Smooth muscle cell (in vitro differentiated cells): ENCODE measurements around the gene CLCN7. TPM values are rescaled to one million over a fixed set of nuclear protein-coding genes. Genes with fewer than 3 reads are reported as not detected.

Experiments
- DNase-seq: peaks from one replicate; lab custom pipeline; 2025; ENCODE audit not compliant: unreplicated experiment; lab: John Stamatoyannopoulos, UW
- H2AFZ ChIP-seq: fragments of 200-600 bp; sonication (generic); 2 replicates; pipeline ENCODE4 v1.6.0; 2016; ENCODE audit warnings: antibody characterized with exemption, low read depth, mild to moderate bottlenecking
- H3F3A ChIP-seq: fragments of 200-600 bp; sonication (generic); 2 replicates; pipeline ENCODE4 v1.6.0; 2017; ENCODE audit warnings: antibody characterized with exemption, low read depth
- H3K27ac ChIP-seq: fragments of 200-600 bp; sonication (generic); 2 replicates; pipeline ENCODE4 v1.5.1; 2016; ENCODE audit warnings: low read depth, mild to moderate bottlenecking
- H3K27me3 ChIP-seq: fragments of 200-600 bp; sonication (generic); 2 replicates; pipeline ENCODE4 v1.6.1; 2016; ENCODE audit warnings: low read depth, mild to moderate bottlenecking
- H3K36me3 ChIP-seq: fragments of 200-600 bp; sonication (generic); 2 replicates; pipeline ENCODE4 v1.5.1; 2016; ENCODE audit warnings: low read depth
- H3K4me1 ChIP-seq: fragments of 200-600 bp; sonication (generic); 2 replicates; pipeline ENCODE4 v1.5.1; 2016; ENCODE audit warnings: low read depth
- H3K4me2 ChIP-seq: fragments of 200-600 bp; sonication (generic); 2 replicates; pipeline ENCODE4 v1.6.0; 2016; ENCODE audit warnings: mild to moderate bottlenecking
- H3K4me3 ChIP-seq: fragments of 200-600 bp; sonication (generic); 2 replicates; pipeline ENCODE4 v1.5.1; 2016; ENCODE audit warnings: mild to moderate bottlenecking
- H3K79me2 ChIP-seq: fragments of 200-600 bp; sonication (generic); 2 replicates; pipeline ENCODE4 v1.6.0; 2016; ENCODE audit warnings: low read depth, mild to moderate bottlenecking
- H3K9ac ChIP-seq: fragments of 200-600 bp; sonication (generic); 2 replicates; pipeline ENCODE4 v1.6.0; 2016; ENCODE audit warnings: low read depth
- H3K9me3 ChIP-seq: fragments of 200-600 bp; sonication (generic); replicated peaks from 2 replicates; pipeline ENCODE4 v1.5.1; 2016; ENCODE audit warnings: low read depth
- H4K20me1 ChIP-seq: fragments of 200-600 bp; sonication (generic); 2 replicates; pipeline ENCODE4 v1.6.0; 2016; ENCODE audit warnings: low read depth
- CTCF ChIP-seq: fragments of 200-600 bp; sonication (generic); IDR thresholded peaks from 2 replicates; pipeline ENCODE4 v1.5.1; 2017; ENCODE audit warnings: borderline replicate concordance, mild to moderate bottlenecking, antibody characterized with exemption; ENCODE audit not compliant: insufficient read depth, poor library complexity, severe bottlenecking
- WGBS: methylation state at CpG from one replicate; pipeline ENCODE4 v1.1.7; 2016; ENCODE audit warnings: low lambda C conversion rate; 5-methylcytosine and 5-hydroxymethylcytosine counted together
- polyA plus RNA-seq: library from polyadenylated mRNA; unstranded; fragments of >200 nt; fragmentation: Nextera tagmentation; extraction: Ambion mirVana; gene quantifications from 2 replicates; pipeline ENCODE4 v1.2.1, GENCODE V29; 2016
- total RNA-seq: library from RNA; depleted of rRNA; stranded (reverse); fragments of >200 nt; gene quantifications from 2 replicates; pipeline ENCODE4 v1.2.3, GENCODE V29; 2014

CLCN7 gene
- total and polyA plus RNA-seq, 2 experiments from 2014 or later = 15.6 to 45.2 TPM

GRCh38 chr16:1474082-1474795 is 589 bp downstream of the CLCN7 start:
- Histone ChIP-seq H2AFZ (peak overlapping the region; percentile 98), H3K4me2 (peak overlapping the region; percentile 94), H3K79me2 (peaks cover 47% of the 10 kb centered on the region), H4K20me1 (no peaks in the 10 kb centered on the region), H3F3A (no peaks in the 10 kb centered on the region), H3K9ac (peak overlapping the region; percentile 95), H3K36me3 (no peaks in the 10 kb centered on the region), H3K9me3 (no peaks in the 10 kb centered on the region), H3K27ac (peak overlapping the region; percentile 67), H3K27me3 (no peaks in the 10 kb centered on the region), H3K4me3 (peak overlapping the region; percentile 77), H3K4me1 (peaks cover 7% of the 10 kb centered on the region)
- WGBS = 20% methylated on average over 42 of the region's 57 CpGs
- no peak for TF ChIP-seq CTCF
- DNase-seq = no peak

- Histone ChIP-seq H3K36me3 (no peaks in the 10 kb centered on the region), H3K79me2 (peaks cover 59% of the 10 kb centered on the region), H3K9me3 (no peaks in the 10 kb centered on the region), H3K4me3 (peak overlapping the region; percentile 18), H3K4me2 (no peak overlapping the region), H3K9ac (no peak overlapping the region), H3F3A (no peaks in the 10 kb centered on the region), H3K27ac (no peak overlapping the region), H4K20me1 (peaks cover 7% of the 10 kb centered on the region), H2AFZ (no peak overlapping the region), H3K27me3 (no peaks in the 10 kb centered on the region), H3K4me1 (peaks cover 7% of the 10 kb centered on the region)
- no peak for TF ChIP-seq CTCF
- DNase-seq = no peak
- 81% methylated on average over 3 of the region's 3 CpGs for WGBS
Observed at GRCh38 chr16:1472974-1473373, 1.9 kb downstream of the CLCN7 start.

GRCh38 chr16:1471569-1472194 is 3.1 kb downstream of the CLCN7 start:
- no peak overlapping the region for H3K27ac ChIP-seq
- WGBS = 94% methylated on average over 25 of the region's 26 CpGs

More at GRCh38 chr16:1471569-1472194, 3.1 kb downstream of the CLCN7 start:
- Histone ChIP-seq H3K36me3 (no peaks in the 10 kb centered on the region), H3K9ac (no peak overlapping the region), H4K20me1 (peaks cover 19% of the 10 kb centered on the region), H3F3A (no peaks in the 10 kb centered on the region), H3K9me3 (no peaks in the 10 kb centered on the region), H3K27me3 (no peaks in the 10 kb centered on the region), H3K4me2 (no peak overlapping the region), H3K79me2 (peaks cover 71% of the 10 kb centered on the region), H3K4me3 (no peak overlapping the region), H3K4me1 (peaks cover 7% of the 10 kb centered on the region), H2AFZ (no peak overlapping the region)
- DNase-seq = no peak
- TF ChIP-seq CTCF = no peak
